AG04450 (cell line): ENCODE results near the gene ZNF692. TPM values are rescaled to one million over a fixed set of nuclear protein-coding genes. Genes with fewer than 3 reads are reported as not detected.
"Not testable (repeated sequence)": the region's sequence is repeated elsewhere in the genome, so short reads cannot be mapped to it uniquely, and the experiment has no call there.

Experiments
- CTCF ChIA-PET: fragments of 300-600, 350-600 bp; formaldehyde crosslinking; extraction: SDS; loops from one replicate; lab custom pipeline; 2022; ENCODE audit warnings: antibody characterized with exemption, inconsistent platforms; lab: Charles Lee
- POLR2A ChIA-PET: fragments of 350-600 bp; formaldehyde crosslinking; extraction: SDS; loops from one replicate; lab custom pipeline; 2021; ENCODE audit warnings: antibody characterized with exemption, inconsistent platforms; lab: Yijun Ruan, JAX
- DNase-seq: peaks from one replicate; pipeline ENCODE4 v3.0.0-alpha.2; 2011; ENCODE audit warnings: low read depth, low spot score
- H3K27ac ChIP-seq: one replicate; pipeline ENCODE4 v1.5.1; 2012; ENCODE audit warnings: low read depth, low read length, control low read depth
- H3K27me3 ChIP-seq: one replicate; pipeline ENCODE4 v1.6.0; 2012; ENCODE audit warnings: low read length; ENCODE audit not compliant: control insufficient read depth, insufficient read depth
- H3K4me3 ChIP-seq: 2 replicates; pipeline ENCODE4 v1.5.1; 2011; ENCODE audit warnings: mild to moderate bottlenecking, low read depth, low read length, control low read depth
- H3K9me3 ChIP-seq: 2 replicates; pipeline ENCODE4 v1.5.1; 2012; ENCODE audit warnings: low read length; ENCODE audit not compliant: control insufficient read depth, insufficient read depth
- CTCF ChIP-seq: IDR thresholded peaks from 2 replicates; pipeline ENCODE4 v1.5.1; 2011; ENCODE audit warnings: low read depth, low read length, control low read depth, inconsistent platforms
- polyA plus RNA-seq: library from polyadenylated mRNA; depleted of rRNA; stranded (reverse); fragments of >200 nt; gene quantifications from 2 replicates; pipeline ENCODE4 v1.2.3, GENCODE V29; 2011

The ZNF692 gene
- polyA plus RNA-seq, 1 experiment: 12.7 TPM

GRCh38 chr1:248886237-248886895 is 27.5 kb upstream of the ZNF692 start:
- POLR2A ChIA-PET: no interaction called here
- Histone ChIP-seq H3K9me3 (no peaks in the 10 kb centered on the region), H3K27me3 (peaks cover 2% of the 10 kb centered on the region), H3K27ac (no peak overlapping the region), H3K4me3 (no peak overlapping the region)
- DNase-seq: no peak
- CTCF ChIA-PET: interaction anchor here (1.0 kb wide), 2 partner anchors 8 to 20 kb away, joined by 3 to 7 read pairs; no protein-coding TSS in a partner anchor
- TF ChIP-seq CTCF: no peak

GRCh38 chr1:248885646-248886045 is 26.8 kb upstream of the ZNF692 start:
- CTCF ChIA-PET: no interaction called here
- no peak overlapping the region for H3K4me3 ChIP-seq
- POLR2A ChIA-PET: no interaction called here
- TF ChIP-seq CTCF: no peak
- H3K9me3 ChIP-seq: no peaks in the 10 kb centered on the region
- H3K27me3 ChIP-seq: peaks cover 2% of the 10 kb centered on the region
- H3K27ac ChIP-seq: no peak overlapping the region
- no peak for DNase-seq

GRCh38 chr1:248884632-248885295 is 25.9 kb upstream of the ZNF692 start:
- H3K9me3 ChIP-seq: no peaks in the 10 kb centered on the region
- H3K4me3 ChIP-seq: no peak overlapping the region
- no peak overlapping the region for H3K27ac ChIP-seq
- no peak for TF ChIP-seq CTCF
- H3K27me3 ChIP-seq: peaks cover 2% of the 10 kb centered on the region
- no peak for DNase-seq
- CTCF ChIA-PET: interaction anchor here (0.6 kb wide), 1 partner anchor 22 kb away, joined by 5 read pairs; no protein-coding TSS in a partner anchor
- POLR2A ChIA-PET: no interaction called here

DNA sequence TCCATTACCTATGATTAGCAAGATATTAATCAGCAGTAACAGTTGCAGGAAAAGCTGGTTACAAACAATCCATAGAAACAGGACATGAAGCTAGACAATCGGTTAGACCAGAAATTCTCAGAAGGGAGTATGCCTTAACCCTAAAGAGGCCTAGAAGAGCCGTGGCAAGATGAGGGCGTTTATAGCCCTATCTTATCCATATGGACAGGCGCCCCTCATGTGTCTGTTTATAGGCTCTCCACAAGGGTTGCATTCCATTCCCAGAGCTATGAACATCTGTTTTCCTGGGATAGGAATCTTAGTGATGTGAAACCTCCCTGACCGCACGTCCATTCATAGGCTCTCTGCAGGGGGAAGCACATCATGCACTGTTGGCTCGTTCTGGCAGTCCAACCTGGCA is 23.5 kb upstream of the ZNF692 start:
- H3K9me3 ChIP-seq, H3K27ac ChIP-seq, CTCF ChIA-PET, H3K27me3 ChIP-seq, POLR2A ChIA-PET, H3K4me3 ChIP-seq, DNase-seq: not testable (repeated sequence)

- Histone ChIP-seq H3K27ac (no peak overlapping the region), H3K4me3 (no peak overlapping the region), H3K27me3 (peaks cover 2% of the 10 kb centered on the region), H3K9me3 (no peaks in the 10 kb centered on the region)
- CTCF ChIA-PET: interaction anchor here (0.5 to 0.6 kb wide), 2 partner anchors 22 to 26 kb away, joined by 3 to 4 read pairs; partner anchors contain the start of gene ZNF692
- POLR2A ChIA-PET: no interaction called here
- no peak for TF ChIP-seq CTCF
- no peak for DNase-seq
These were observed 22.4 kb upstream of the ZNF692 start for GRCh38 chr1:248881261-248881660.
